ENCODE results near the gene ABHD1.

Gene ABHD1

DNA sequence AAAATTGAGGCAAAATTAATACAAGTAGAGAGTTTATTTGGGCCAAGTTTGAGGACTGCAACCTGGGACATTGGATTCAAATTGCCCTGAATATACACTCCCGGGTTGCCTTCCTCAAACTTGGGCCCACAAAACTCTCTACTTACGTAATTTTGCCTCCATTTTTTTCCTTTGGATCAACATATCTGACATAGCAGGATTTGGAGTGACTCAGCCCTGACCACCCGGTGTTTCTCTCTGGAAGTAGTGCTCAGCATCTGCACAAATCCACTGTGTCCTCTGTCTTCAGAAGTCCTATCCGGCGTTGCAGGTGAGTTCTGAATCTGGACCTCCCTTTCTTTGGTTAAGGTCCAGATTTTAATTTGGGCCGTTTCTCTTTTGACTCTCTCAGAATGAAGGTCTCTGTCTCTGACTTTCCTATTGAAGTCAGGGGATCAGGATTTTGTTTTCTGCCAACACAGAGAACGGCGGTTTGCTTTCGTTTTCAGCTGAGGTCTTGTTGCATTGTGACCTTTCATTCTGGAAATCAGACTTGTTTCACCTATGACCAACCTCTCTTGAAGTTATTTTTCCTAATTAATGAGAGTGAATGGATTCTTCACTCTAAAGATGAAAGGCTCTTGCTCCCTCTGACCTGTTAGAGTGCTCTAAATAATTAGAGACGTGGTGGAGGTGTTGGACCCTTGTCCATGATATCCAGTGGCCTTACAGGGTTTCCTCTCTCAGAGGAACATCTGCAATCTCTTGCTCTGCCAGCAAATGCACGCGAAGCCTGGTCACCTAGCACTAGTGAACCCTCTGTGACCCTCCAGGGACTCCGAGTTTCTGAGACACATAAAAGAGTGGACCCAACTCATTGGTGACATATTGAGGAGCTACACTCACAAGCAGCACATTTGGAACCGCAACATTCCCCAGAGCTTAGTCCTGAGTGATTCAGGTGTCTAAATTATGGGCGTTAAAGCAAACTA, 38.8 kb downstream of the ABHD1 start:
- TF ChIP-seq FOXP2 (optimal IDR thresholded peaks at IDR 0.05; ENCODE audit: borderline replicate concordance, extremely low read depth, extremely low read length, insufficient read depth) (no peak), SIN3A (IDR thresholded peaks at IDR 0.05; ENCODE audit: borderline replicate concordance, insufficient read depth, low read length) (no peak)
- TF ChIP-seq, protein P1, sequence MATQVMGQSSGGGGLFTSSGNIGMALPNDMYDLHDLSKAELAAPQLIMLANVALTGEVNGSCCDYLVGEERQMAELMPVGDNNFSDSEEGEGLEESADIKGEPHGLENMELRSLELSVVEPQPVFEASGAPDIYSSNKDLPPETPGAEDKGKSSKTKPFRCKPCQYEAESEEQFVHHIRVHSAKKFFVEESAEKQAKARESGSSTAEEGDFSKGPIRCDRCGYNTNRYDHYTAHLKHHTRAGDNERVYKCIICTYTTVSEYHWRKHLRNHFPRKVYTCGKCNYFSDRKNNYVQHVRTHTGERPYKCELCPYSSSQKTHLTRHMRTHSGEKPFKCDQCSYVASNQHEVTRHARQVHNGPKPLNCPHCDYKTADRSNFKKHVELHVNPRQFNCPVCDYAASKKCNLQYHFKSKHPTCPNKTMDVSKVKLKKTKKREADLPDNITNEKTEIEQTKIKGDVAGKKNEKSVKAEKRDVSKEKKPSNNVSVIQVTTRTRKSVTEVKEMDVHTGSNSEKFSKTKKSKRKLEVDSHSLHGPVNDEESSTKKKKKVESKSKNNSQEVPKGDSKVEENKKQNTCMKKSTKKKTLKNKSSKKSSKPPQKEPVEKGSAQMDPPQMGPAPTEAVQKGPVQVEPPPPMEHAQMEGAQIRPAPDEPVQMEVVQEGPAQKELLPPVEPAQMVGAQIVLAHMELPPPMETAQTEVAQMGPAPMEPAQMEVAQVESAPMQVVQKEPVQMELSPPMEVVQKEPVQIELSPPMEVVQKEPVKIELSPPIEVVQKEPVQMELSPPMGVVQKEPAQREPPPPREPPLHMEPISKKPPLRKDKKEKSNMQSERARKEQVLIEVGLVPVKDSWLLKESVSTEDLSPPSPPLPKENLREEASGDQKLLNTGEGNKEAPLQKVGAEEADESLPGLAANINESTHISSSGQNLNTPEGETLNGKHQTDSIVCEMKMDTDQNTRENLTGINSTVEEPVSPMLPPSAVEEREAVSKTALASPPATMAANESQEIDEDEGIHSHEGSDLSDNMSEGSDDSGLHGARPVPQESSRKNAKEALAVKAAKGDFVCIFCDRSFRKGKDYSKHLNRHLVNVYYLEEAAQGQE (IDR thresholded peaks at IDR 0.05; ENCODE audit: insufficient read depth in 1 of 2, low read depth in 2 of 2, low read length in 2 of 2): no peak

DNA sequence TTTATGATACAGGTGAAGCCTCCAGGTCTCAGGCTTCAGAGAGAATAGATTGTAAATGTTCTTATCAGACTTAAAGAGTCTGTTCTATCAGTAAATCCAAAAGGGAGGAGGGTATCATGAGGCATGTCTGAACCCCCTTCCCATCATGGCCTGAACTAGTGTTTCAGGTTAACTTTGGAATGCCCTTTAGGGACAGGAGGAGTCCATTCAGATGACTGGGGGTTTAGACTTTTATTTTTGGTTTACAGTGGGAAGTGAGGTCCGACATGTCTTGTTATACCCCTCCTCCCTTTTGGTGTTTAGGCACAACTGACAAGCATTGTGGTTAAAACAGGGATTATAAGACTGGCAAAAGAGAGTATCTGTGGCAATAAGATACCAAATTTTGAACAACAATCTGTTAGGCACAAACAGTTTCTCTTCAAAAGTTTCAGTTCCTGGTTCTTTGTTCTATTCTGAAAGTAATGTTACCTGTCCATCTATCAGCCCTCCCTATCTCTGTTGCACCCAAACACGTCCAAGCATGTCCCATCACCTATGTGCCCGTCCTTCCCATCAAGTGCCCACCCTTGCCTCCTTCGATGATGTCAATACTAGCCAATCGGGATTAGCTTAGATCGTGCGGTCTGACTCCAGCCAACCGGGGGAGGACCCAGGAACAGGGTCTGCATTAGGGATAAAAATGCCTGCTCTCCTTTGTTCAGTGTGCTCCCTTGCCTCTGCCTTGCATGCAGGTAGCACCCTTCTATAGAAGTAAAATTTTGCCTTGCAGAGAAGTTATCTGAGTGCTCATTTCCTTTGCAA, 41.5 kb downstream of the ABHD1 start:
- TF ChIP-seq, protein P1 (IDR thresholded peaks at IDR 0.05; ENCODE audit: insufficient read depth in 1 of 2, low read depth in 2 of 2, low read length in 2 of 2): no peak
- no peak for TF ChIP-seq FOXP2 (optimal IDR thresholded peaks at IDR 0.05; ENCODE audit: borderline replicate concordance, extremely low read depth, extremely low read length, insufficient read depth)
- TF ChIP-seq SIN3A (IDR thresholded peaks at IDR 0.05; ENCODE audit: borderline replicate concordance, insufficient read depth, low read length): no peak
- TF ChIP-seq POLR2AphosphoS5 (IDR thresholded peaks at IDR 0.05; ENCODE audit: low read depth, low read length): no peak
- TF ChIP-seq TAF1 (IDR thresholded peaks at IDR 0.05; ENCODE audit: borderline replicate concordance, insufficient read depth, low read length): no peak

DNA sequence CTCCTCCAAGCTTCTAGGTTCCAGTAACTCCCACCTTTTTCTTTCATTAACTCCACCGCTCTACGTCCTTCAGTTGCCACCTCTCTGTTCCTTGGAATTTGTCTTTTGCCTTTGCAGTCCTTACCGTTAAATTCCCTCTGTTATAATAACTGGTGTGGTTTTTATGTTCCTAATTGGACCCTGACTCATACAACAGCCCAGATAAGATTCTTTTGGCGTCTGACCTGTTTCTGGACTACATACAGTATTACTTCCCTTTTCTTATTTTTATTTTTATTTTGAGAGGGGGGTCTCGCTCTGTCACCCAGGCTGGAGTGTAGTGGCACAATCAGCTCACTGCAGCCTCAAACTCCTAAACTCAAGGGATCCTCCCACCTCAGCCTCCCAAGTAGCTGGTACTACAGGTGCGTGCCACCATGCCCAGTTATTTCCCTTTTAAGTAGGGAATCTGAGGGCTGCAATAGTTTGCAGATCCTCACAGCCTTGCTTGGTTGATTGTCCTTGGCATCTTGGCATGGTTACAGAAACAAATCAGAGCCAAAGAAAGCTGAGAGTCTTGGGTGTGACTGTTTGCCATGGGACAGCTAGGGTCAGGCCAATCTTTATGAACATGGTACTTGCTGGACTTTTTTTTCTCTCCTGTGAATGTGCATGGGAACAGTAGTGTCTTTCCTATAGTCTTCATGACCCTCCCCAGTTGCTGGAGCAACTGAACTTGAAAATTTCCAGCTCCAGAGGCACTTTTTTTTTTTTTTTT, 47.1 kb downstream of the ABHD1 start:
- TF ChIP-seq, protein P1 (IDR thresholded peaks at IDR 0.05; ENCODE audit: insufficient read depth in 1 of 2, low read depth in 2 of 2, low read length in 2 of 2): no peak
- no peak for TF ChIP-seq FOXP2 (optimal IDR thresholded peaks at IDR 0.05; ENCODE audit: borderline replicate concordance, extremely low read depth, extremely low read length, insufficient read depth)
- TF ChIP-seq POLR2AphosphoS5 (IDR thresholded peaks at IDR 0.05; ENCODE audit: low read depth, low read length): no peak
- TF ChIP-seq TAF1 (IDR thresholded peaks at IDR 0.05; ENCODE audit: borderline replicate concordance, insufficient read depth, low read length): no peak

DNA sequence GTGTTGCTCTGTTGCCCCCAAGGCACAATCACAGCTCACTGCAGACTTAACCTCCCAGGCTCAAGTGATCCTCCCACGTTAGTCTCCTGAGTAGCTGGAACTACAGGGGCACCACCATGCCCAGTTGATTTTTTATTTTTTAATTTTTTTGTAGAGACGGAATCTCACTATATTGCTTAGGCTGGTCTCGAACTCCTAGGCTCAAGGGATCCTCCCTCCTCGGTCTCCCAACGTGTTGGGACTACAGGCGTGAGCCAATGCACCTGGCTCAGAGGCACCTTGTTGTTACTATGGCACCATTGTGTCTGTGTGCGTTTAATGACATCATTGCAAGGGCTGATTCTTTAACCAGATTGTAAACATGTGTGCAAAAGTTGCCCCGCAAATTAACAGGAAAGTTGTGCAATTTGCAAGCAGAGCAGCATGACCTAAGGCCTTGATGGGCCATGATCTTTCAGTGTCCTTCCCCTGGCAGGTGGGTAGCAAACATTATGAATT, 47.8 kb downstream of the ABHD1 start:
- TF ChIP-seq FOXP2 (optimal IDR thresholded peaks at IDR 0.05; ENCODE audit: borderline replicate concordance, extremely low read depth, extremely low read length, insufficient read depth) (no peak), POLR2AphosphoS5 (IDR thresholded peaks at IDR 0.05; ENCODE audit: low read depth, low read length) (no peak), TAF1 (IDR thresholded peaks at IDR 0.05; ENCODE audit: borderline replicate concordance, insufficient read depth, low read length) (no peak), SIN3A (IDR thresholded peaks at IDR 0.05; ENCODE audit: borderline replicate concordance, insufficient read depth, low read length) (no peak)
- TF ChIP-seq, protein P1 (IDR thresholded peaks at IDR 0.05; ENCODE audit: insufficient read depth in 1 of 2, low read depth in 2 of 2, low read length in 2 of 2): no peak

All from PFSK-1 (cell line).